GM12873 (cell line): ENCODE data around the gene NFYC.

Source experiments
- CTCF ChIP-seq: IDR thresholded peaks from 2 replicates; pipeline ENCODE4 v1.5.1; 2012; ENCODE audit warnings: low read depth, mild to moderate bottlenecking, moderate library complexity, low read length, control low read depth; ENCODE audit not compliant: insufficient read depth; ENCODE audit errors: missing control alignments

NFYC gene

GRCh38 chr1:40795811-40796586 lies 104.5 kb downstream of the NFYC start:
- TF ChIP-seq CTCF = no peak

GRCh38 chr1:40796939-40797667 lies 105.6 kb downstream of the NFYC start:
- no peak for TF ChIP-seq CTCF

- no peak for TF ChIP-seq CTCF
Measured at GRCh38 chr1:40797668-40798010, 106.1 kb downstream of the NFYC start.

- TF ChIP-seq CTCF = no peak
Measured at GRCh38 chr1:40798366-40799281, 107.1 kb downstream of the NFYC start.

- no peak for TF ChIP-seq CTCF
Measured at GRCh38 chr1:40799351-40799867, 107.9 kb downstream of the NFYC start.

- no peak for TF ChIP-seq CTCF
Measured at GRCh38 chr1:40801742-40802077, 110.2 kb downstream of the NFYC start.
